Neutrophil (primary cell): ENCODE results near the gene MAST3.

Source experiments
- H3K27ac ChIP-seq: fragments of 200-600 bp; sonication (generic); 2 replicates; pipeline ENCODE4 v1.5.1; 2016; ENCODE audit warnings: mild to moderate bottlenecking, moderate library complexity
- H3K27me3 ChIP-seq: fragments of 200-600 bp; sonication (generic); 2 replicates; pipeline ENCODE4 v1.6.0; 2016; ENCODE audit warnings: mild to moderate bottlenecking
- H3K36me3 ChIP-seq: fragments of 200-600 bp; sonication (generic); 2 replicates; pipeline ENCODE4 v1.5.1; 2017
- H3K4me1 ChIP-seq, 2 experiments: fragments of 200-600 bp in 1 of 2; sonication (generic) in 1 of 2; 1 replicate in 1 of 2; 2 replicates in 1 of 2; pipeline versions ENCODE4 v1.5.1 to v1.6.1; 2013 to 2016; ENCODE audit warnings: low read depth in 1 of 2, low read length in 1 of 2, mild to moderate bottlenecking in 1 of 2, moderate library complexity in 1 of 2; ENCODE audit not compliant: control insufficient read depth in 1 of 2, insufficient read depth in 1 of 2
- H3K4me3 ChIP-seq, 2 experiments: fragments of 200-600 bp in 1 of 2; sonication (generic) in 1 of 2; 1 replicate in 1 of 2; 2 replicates in 1 of 2; pipeline ENCODE4 v1.5.1; 2013 to 2016; ENCODE audit warnings: low read depth in 1 of 2, low read length in 1 of 2, mild to moderate bottlenecking in 1 of 2, moderate library complexity in 1 of 2
- H3K9me3 ChIP-seq: fragments of 200-600 bp; sonication (generic); 2 replicates; pipeline ENCODE4 v1.5.1; 2016
- TF ChIP-seq, protein P1 (sequence below): fragments of 200-600 bp; sonication (generic); IDR thresholded peaks from 2 replicates; pipeline ENCODE4 v1.5.1; 2016; ENCODE audit warnings: antibody characterized with exemption

MAST3 gene

DNA sequence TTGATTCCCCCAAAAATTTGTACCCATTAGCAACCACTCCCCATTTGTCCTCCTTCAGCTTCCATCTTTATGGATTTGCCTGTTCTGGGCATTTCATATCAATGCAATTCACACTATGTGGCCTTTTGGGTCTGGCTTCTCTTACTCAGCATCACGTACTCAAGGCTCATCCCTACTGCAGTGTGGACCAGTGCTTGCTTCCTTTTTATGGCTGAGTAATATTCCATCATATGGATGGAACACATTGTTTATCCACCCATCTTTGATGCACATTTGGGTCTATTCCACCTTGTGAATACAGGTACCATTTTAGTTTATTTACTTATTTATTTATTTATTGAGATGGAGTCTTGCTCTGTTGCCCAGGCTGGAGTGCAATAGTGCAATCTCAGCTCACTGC lies 42.9 kb downstream of the MAST3 start:
- Histone ChIP-seq H3K36me3 (peaks cover 98% of the 10 kb centered on the region), H3K4me3 (no peak overlapping the region)
- TF ChIP-seq, protein P1, sequence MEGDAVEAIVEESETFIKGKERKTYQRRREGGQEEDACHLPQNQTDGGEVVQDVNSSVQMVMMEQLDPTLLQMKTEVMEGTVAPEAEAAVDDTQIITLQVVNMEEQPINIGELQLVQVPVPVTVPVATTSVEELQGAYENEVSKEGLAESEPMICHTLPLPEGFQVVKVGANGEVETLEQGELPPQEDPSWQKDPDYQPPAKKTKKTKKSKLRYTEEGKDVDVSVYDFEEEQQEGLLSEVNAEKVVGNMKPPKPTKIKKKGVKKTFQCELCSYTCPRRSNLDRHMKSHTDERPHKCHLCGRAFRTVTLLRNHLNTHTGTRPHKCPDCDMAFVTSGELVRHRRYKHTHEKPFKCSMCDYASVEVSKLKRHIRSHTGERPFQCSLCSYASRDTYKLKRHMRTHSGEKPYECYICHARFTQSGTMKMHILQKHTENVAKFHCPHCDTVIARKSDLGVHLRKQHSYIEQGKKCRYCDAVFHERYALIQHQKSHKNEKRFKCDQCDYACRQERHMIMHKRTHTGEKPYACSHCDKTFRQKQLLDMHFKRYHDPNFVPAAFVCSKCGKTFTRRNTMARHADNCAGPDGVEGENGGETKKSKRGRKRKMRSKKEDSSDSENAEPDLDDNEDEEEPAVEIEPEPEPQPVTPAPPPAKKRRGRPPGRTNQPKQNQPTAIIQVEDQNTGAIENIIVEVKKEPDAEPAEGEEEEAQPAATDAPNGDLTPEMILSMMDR, result no peak

DNA sequence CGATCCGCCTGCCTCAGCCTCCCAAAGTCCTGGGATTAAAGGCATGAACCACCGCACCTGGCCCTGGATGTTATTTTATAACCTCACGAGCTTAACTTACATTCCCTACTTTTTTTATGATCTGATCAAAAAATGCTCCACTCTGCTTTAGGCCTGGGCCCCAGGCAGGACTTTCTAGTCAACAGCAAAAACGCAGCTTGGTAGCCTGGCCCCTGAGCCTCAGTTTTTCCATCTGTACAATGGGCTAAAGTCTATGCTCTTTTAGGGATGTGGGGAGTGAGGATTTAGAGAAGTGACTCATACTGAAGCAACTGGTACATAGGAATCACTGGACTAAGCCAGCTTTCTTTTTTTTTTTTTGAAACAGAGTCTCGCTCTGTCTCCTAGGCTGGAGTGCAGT lies 43.5 kb downstream of the MAST3 start:
- Histone ChIP-seq H3K4me3 (no peak overlapping the region), H3K27me3 (no peaks in the 10 kb centered on the region), H3K9me3 (peaks cover 9% of the 10 kb centered on the region), H3K27ac (no peak overlapping the region), H3K36me3 (peaks cover 98% of the 10 kb centered on the region), H3K4me1 (peaks cover 0 to 4% of the 10 kb centered on the region in 2 experiments)
- TF ChIP-seq, protein P1, result no peak

More for the DNA sequence above, 42.9 kb downstream of the MAST3 start:
- Histone ChIP-seq H3K27me3 (no peaks in the 10 kb centered on the region), H3K4me1 (peaks cover 0 to 4% of the 10 kb centered on the region in 2 experiments), H3K9me3 (peaks cover 4% of the 10 kb centered on the region), H3K27ac (peak overlapping the region; percentile 20)

DNA sequence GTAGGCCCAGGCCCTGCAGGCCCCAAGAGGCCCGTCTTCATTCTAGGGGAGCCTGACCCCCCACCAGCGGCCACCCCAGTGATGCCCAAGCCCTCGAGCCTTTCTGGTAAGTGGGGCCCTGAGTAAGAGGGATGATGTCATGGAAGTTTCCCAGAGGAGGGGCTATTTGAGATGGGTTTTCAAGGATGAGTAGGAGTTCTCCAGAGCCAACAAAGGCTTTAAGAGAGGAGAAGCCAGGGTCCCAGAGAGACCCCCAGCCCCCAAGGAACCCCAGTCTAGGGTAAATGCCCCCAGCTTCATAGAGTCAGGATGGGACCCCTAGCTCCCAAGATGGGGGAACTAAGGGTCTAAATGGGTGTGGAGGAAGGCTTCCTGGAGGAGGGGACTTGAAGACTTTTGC lies 46.3 kb downstream of the MAST3 start:
- TF ChIP-seq, protein P1, result no peak
- H3K36me3 ChIP-seq, result peaks cover 98% of the 10 kb centered on the region

DNA sequence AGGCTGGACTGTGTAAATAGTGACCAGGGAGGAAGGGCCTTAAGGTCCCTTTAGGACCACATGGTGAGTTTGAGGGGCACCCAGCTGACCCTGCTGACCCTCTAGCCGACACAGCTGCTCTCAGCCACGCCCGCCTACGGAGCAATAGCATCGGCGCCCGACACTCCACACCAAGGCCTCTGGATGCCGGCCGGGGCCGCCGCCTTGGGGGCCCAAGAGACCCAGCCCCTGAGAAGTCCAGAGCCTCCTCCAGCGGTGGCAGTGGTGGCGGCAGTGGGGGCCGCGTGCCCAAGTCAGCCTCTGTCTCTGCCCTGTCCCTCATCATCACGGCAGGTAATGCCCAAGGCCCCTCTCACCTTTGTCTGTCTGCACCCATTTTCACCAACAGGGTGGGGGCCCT lies 46.8 kb downstream of the MAST3 start:
- Histone ChIP-seq H3K4me1 (no peaks in the 10 kb centered on the region), H3K9me3 (peaks cover 9% of the 10 kb centered on the region), H3K4me3 (no peak overlapping the region), H3K36me3 (peaks cover 98% of the 10 kb centered on the region), H3K27me3 (no peaks in the 10 kb centered on the region), H3K27ac (no peak overlapping the region)
- TF ChIP-seq, protein P1, result no peak

More for the DNA sequence above, 46.3 kb downstream of the MAST3 start:
- Histone ChIP-seq H3K4me3 (no peak overlapping the region), H3K27me3 (no peaks in the 10 kb centered on the region), H3K27ac (no peak overlapping the region), H3K4me1 (no peaks in the 10 kb centered on the region), H3K9me3 (peaks cover 9% of the 10 kb centered on the region)

DNA sequence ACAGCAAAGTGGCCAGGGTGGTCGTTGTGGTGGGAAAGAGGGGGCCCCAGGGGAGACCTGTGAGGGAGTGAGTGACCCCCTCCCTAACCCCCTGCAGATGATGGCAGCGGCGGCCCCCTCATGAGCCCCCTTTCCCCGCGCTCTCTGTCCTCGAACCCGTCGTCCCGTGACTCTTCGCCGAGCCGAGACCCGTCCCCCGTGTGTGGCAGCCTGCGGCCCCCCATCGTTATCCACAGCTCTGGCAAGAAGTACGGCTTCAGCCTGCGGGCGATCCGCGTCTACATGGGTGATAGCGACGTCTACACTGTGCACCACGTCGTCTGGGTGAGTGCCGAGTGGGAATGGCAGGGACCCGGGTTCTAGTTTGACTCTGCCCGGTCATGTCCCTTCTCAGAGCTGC lies 47.3 kb downstream of the MAST3 start:
- H3K27ac ChIP-seq, result no peak overlapping the region
- no peaks in the 10 kb centered on the region for H3K4me1 ChIP-seq
- TF ChIP-seq, protein P1, result no peak
- no peak overlapping the region for H3K4me3 ChIP-seq
- H3K36me3 ChIP-seq, result peaks cover 100% of the 10 kb centered on the region
- H3K9me3 ChIP-seq, result peaks cover 9% of the 10 kb centered on the region
- H3K27me3 ChIP-seq, result no peaks in the 10 kb centered on the region
